IMR-90 (cell line): ENCODE data around the gene POU2AF1.

ENCODE experiments used
- CTCF ChIP-seq: conservative IDR thresholded peaks from 2 replicates; pipeline ENCODE4 v1.5.1; 2012; ENCODE audit warnings: mild to moderate bottlenecking, low read depth, low read length, improper control_type of control experiment
- MAFK ChIP-seq: IDR thresholded peaks from 2 replicates; pipeline ENCODE4 v1.6.1; 2012; ENCODE audit warnings: low read depth, low read length, improper control_type of control experiment
- POLR2A ChIP-seq: IDR thresholded peaks from 2 replicates; pipeline ENCODE4 v1.6.1; 2012; ENCODE audit warnings: mild to moderate bottlenecking, low read depth, low read length
- USF2 ChIP-seq: fragments of 150-350 bp; IDR thresholded peaks from 2 replicates; pipeline ENCODE4 v1.6.1; 2017; ENCODE audit warnings: mild to moderate bottlenecking, antibody characterized with exemption, low read length, low read depth

- TF ChIP-seq CTCF: no peak
- no peak for TF ChIP-seq POLR2A
- no peak for TF ChIP-seq MAFK
- no peak for TF ChIP-seq USF2
Observed at GRCh38 chr11:111379602-111380136, 594 bp upstream of the POU2AF1 start.
